ENCODE results near the gene TRIO.

DNA sequence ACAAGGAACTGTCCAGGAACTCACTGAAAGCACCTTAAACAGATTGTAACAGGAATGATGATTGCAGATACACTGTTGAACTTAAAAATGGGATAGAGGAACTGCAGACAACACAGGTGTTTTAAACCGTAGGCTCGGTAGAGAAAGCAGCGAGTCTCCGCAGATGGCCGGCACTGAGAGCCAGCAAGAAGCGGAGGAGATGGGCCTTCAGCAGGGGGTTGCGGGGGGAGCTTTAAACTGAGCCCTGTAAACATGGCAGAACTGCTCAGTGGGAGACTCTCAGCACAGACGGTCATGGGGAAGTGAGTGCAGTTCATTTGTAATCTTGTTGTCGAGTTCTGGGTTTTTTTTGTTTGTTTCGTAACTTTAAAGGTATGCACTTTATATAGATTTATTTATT, 283.4 kb downstream of the TRIO start:
- TF ChIP-seq EZH2 (IDR thresholded peaks at IDR 0.05) (no peak), REST (IDR thresholded peaks at IDR 0.05; ENCODE audit: low read depth) (no peak), RAD21 (IDR thresholded peaks at IDR 0.05; ENCODE audit: low read depth) (no peak), EZH2phosphoT487 (IDR thresholded peaks at IDR 0.05; ENCODE audit: borderline replicate concordance) (no peak), POLR2A (IDR thresholded peaks at IDR 0.05; ENCODE audit: borderline replicate concordance, extremely low read depth, insufficient read depth, insufficient read length) (no peak), POLR2AphosphoS5 (IDR thresholded peaks at IDR 0.05; ENCODE audit: low read depth, low read length) (no peak)
- TF ChIP-seq, protein P1, sequence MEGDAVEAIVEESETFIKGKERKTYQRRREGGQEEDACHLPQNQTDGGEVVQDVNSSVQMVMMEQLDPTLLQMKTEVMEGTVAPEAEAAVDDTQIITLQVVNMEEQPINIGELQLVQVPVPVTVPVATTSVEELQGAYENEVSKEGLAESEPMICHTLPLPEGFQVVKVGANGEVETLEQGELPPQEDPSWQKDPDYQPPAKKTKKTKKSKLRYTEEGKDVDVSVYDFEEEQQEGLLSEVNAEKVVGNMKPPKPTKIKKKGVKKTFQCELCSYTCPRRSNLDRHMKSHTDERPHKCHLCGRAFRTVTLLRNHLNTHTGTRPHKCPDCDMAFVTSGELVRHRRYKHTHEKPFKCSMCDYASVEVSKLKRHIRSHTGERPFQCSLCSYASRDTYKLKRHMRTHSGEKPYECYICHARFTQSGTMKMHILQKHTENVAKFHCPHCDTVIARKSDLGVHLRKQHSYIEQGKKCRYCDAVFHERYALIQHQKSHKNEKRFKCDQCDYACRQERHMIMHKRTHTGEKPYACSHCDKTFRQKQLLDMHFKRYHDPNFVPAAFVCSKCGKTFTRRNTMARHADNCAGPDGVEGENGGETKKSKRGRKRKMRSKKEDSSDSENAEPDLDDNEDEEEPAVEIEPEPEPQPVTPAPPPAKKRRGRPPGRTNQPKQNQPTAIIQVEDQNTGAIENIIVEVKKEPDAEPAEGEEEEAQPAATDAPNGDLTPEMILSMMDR (IDR thresholded peaks at IDR 0.05 in 2 of 3, conservative IDR thresholded peaks at IDR 0.05 in 1 of 3; ENCODE audit: borderline replicate concordance in 1 of 3, insufficient read depth in 1 of 3, low read depth in 2 of 3, low read length in 2 of 3) = no peak
- TF ChIP-seq, protein P2, sequence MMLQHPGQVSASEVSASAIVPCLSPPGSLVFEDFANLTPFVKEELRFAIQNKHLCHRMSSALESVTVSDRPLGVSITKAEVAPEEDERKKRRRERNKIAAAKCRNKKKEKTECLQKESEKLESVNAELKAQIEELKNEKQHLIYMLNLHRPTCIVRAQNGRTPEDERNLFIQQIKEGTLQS (IDR thresholded peaks at IDR 0.05) = no peak

Data from HCT116 (cell line).